Measurements from ENCODE around the gene PTGS1.
"Not testable (repeated sequence)": the region's sequence is repeated elsewhere in the genome, so short reads cannot be mapped to it uniquely, and the experiment has no call there.

Gene PTGS1

GRCh38 chr9:122370869-122371755 is at the start of gene PTGS1:
Gene PTGS1, plus strand, starts transcription at chr9:122371024. Its CDS starts 61 bp downstream, at chr9:122371085.
- no peak for DNase-seq

GRCh38 chr9:122322553-122322952 is 48.3 kb upstream of the PTGS1 start:
- DNase-seq, result no peak

- not testable (repeated sequence) for DNase-seq
Measured at GRCh38 chr9:122324665-122325064, 46.2 kb upstream of the PTGS1 start.

GRCh38 chr9:122325124-122325523 is 45.7 kb upstream of the PTGS1 start:
- DNase-seq, result no peak

- DNase-seq, result no peak
Measured at GRCh38 chr9:122327175-122327574, 43.6 kb upstream of the PTGS1 start.

- DNase-seq, result no peak
Measured at GRCh38 chr9:122329597-122329996, 41.2 kb upstream of the PTGS1 start.

- DNase-seq, result not testable (repeated sequence)
Measured at GRCh38 chr9:122330466-122330865, 40.4 kb upstream of the PTGS1 start.

- no peak for DNase-seq
Measured at GRCh38 chr9:122331523-122331927, 39.3 kb upstream of the PTGS1 start.

- DNase-seq, result peak; percentile 32
Measured at GRCh38 chr9:122332083-122332482, 38.7 kb upstream of the PTGS1 start.

- DNase-seq, result no peak
Measured at GRCh38 chr9:122332644-122333043, 38.2 kb upstream of the PTGS1 start.

GRCh38 chr9:122333169-122333808 is 37.5 kb upstream of the PTGS1 start:
- DNase-seq, result no peak

- DNase-seq, result no peak
Measured at GRCh38 chr9:122334916-122335315, 35.9 kb upstream of the PTGS1 start.

GRCh38 chr9:122336189-122336588 is 34.6 kb upstream of the PTGS1 start:
- no peak for DNase-seq

GRCh38 chr9:122336866-122337555 is 33.8 kb upstream of the PTGS1 start:
- DNase-seq, result no peak

- no peak for DNase-seq
Measured at GRCh38 chr9:122337556-122337929, 33.3 kb upstream of the PTGS1 start.

- no peak for DNase-seq
Measured at GRCh38 chr9:122338536-122338935, 32.3 kb upstream of the PTGS1 start.

GRCh38 chr9:122338994-122339393 is 31.8 kb upstream of the PTGS1 start:
- no peak for DNase-seq

GRCh38 chr9:122339579-122339978 is 31.2 kb upstream of the PTGS1 start:
- DNase-seq, result no peak

- no peak for DNase-seq
Measured at GRCh38 chr9:122340161-122340560, 30.7 kb upstream of the PTGS1 start.

GRCh38 chr9:122342323-122343050 is 28.3 kb upstream of the PTGS1 start:
- no peak for DNase-seq

GRCh38 chr9:122346478-122347347 is 24.1 kb upstream of the PTGS1 start:
- DNase-seq, result no peak

All from NCI-H1105 treated with DMSO at 0.1 percent for 48 hours (cell line).